ENCODE results near the gene CLEC18A. TPM values are rescaled to one million over a fixed set of nuclear protein-coding genes. Genes with fewer than 3 reads are reported as not detected.

CLEC18A gene
- total RNA-seq, 1 experiment from 2014 or later = 7.6 TPM

DNA sequence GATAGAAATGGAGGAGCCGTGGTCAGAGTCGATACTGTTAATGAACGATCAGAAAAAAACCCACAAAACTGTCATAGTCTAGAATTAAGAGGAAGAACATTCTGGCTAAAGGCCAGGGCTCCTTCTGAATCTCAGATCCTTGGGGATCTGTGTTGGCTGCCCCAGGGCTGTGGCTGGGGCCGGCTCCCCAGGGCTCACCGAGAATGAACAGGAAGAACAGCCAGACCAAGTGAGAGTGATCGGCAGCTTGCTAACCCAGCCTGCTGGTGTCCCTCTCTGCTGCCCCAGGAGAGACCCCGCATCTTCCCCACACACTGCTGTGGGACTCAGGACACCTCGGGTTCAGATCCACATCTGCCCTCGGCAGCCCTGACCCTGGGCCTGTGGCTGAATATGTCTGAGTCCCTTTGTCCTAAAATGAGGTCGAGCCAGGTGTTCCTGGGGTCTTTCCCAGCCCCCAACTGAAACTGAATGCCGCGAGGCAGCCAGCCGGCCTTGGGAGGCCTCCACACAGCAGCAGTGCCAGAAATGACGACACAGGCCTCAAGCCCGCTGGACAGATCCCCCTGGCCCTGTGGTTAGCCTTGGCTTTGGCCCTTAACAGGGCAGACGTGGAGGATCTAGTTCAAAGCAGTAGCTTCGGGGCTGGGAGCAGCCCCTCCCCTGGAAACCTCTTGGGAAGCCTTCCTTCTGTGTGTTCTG, 23.9 kb upstream of the CLEC18A start:
- no peaks in the 10 kb centered on the region for H3K36me3 ChIP-seq (ENCODE audit: insufficient read depth, low read length, poor library complexity, severe bottlenecking)
- no peak overlapping the region for H3K4me3 ChIP-seq (ENCODE audit: low read depth, low read length, poor library complexity, severe bottlenecking)
- TF ChIP-seq, protein P1, sequence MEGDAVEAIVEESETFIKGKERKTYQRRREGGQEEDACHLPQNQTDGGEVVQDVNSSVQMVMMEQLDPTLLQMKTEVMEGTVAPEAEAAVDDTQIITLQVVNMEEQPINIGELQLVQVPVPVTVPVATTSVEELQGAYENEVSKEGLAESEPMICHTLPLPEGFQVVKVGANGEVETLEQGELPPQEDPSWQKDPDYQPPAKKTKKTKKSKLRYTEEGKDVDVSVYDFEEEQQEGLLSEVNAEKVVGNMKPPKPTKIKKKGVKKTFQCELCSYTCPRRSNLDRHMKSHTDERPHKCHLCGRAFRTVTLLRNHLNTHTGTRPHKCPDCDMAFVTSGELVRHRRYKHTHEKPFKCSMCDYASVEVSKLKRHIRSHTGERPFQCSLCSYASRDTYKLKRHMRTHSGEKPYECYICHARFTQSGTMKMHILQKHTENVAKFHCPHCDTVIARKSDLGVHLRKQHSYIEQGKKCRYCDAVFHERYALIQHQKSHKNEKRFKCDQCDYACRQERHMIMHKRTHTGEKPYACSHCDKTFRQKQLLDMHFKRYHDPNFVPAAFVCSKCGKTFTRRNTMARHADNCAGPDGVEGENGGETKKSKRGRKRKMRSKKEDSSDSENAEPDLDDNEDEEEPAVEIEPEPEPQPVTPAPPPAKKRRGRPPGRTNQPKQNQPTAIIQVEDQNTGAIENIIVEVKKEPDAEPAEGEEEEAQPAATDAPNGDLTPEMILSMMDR (conservative IDR thresholded peaks at IDR 0.05; ENCODE audit: low read depth, low read length) = no peak
- TF ChIP-seq EZH2 (IDR thresholded peaks at IDR 0.05; ENCODE audit: borderline replicate concordance, low read depth, low read length, poor library complexity, severe bottlenecking) = no peak
- H3K4me1 ChIP-seq (ENCODE audit: insufficient read depth, low read length, poor library complexity, severe bottlenecking) = no peaks in the 10 kb centered on the region
- no peaks in the 10 kb centered on the region for H3K27me3 ChIP-seq (replicated peaks; ENCODE audit: insufficient read depth, low read depth, low read length, poor library complexity)
- BruUV-seq (replicated peaks) = no TSS peak
- no peaks in the 10 kb centered on the region for H3K9me3 ChIP-seq (ENCODE audit: low read depth, low read length, poor library complexity, severe bottlenecking)
- POLR2A ChIA-PET (ENCODE audit: low non-redundant PET) = no interaction called here
- intact Hi-C loops (cut with micrococcal nuclease; ENCODE audit: unreplicated experiment) = no loop called here
- CTCF ChIA-PET = no interaction called here
- no peak overlapping the region for H3K27ac ChIP-seq (ENCODE audit: low read depth, low read length, poor library complexity, severe bottlenecking)
- no peak for DNase-seq (ENCODE audit: low spot score)

DNA sequence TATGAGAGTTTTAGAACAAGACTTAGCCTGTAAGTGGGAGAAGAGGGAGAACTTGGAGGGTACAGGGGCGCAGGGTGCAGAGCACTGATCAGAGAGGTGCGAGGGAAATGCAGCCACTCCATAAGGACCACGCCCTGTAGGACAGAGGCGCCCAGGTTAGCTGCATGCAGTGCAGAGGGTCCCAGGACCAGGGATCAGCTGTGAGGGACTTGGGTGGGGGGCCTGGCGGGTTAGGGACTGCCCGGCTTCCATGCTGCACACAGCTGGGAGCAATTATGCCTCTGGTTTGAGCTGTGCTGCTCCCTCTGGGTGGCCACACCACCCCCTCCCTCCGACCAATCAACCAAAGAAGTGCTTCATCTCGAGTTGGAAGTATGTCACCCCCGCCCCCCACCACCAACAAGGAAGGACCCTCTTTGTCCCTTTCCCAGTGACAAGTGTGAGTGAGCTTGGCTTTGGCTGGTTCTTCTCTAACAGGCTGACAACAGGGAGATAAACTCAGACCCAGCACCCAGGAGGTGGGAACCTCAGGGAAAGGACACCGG, 22.2 kb upstream of the CLEC18A start:
- ChIA-PET POLR2A (ENCODE audit: low non-redundant PET) (no interaction called here), CTCF (interaction anchor here (2.2 kb wide), 1 partner anchor 132 kb away, joined by 18 read pairs; no protein-coding TSS in a partner anchor)
- H3K4me1 ChIP-seq (ENCODE audit: insufficient read depth, low read length, poor library complexity, severe bottlenecking) = no peaks in the 10 kb centered on the region
- no peak overlapping the region for H3K4me3 ChIP-seq (ENCODE audit: low read depth, low read length, poor library complexity, severe bottlenecking)
- no TSS peak for BruUV-seq (replicated peaks)
- TF ChIP-seq EZH2 (IDR thresholded peaks at IDR 0.05; ENCODE audit: borderline replicate concordance, low read depth, low read length, poor library complexity, severe bottlenecking) = no peak
- TF ChIP-seq, protein P1 (conservative IDR thresholded peaks at IDR 0.05; ENCODE audit: low read depth, low read length) = no peak
- no peak for DNase-seq (ENCODE audit: low spot score)
- intact Hi-C loops (cut with micrococcal nuclease; ENCODE audit: unreplicated experiment) = no loop called here
- H3K27ac ChIP-seq (ENCODE audit: low read depth, low read length, poor library complexity, severe bottlenecking) = no peak overlapping the region
- no peaks in the 10 kb centered on the region for H3K9me3 ChIP-seq (ENCODE audit: low read depth, low read length, poor library complexity, severe bottlenecking)
- no peaks in the 10 kb centered on the region for H3K27me3 ChIP-seq (replicated peaks; ENCODE audit: insufficient read depth, low read depth, low read length, poor library complexity)
- no peaks in the 10 kb centered on the region for H3K36me3 ChIP-seq (ENCODE audit: insufficient read depth, low read length, poor library complexity, severe bottlenecking)

DNA sequence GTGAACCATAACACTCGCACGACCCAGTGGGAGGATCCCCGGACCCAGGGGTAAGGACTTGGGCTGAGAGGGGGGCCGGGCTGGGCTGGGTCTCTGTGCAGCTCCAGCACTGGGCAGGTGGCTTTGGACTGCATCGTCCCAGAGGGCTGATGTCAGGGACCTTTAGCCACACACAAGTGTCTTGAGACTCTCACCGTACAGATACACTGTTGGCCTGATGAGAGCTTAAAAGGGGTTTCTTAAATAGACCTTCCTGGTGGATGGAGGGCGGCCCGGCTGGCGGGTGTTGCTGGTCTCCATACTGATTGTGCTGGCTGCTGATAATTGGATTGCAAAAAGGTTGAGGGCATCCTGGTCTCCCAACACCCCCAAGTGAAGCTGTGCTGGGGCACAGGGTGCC, 21.7 kb upstream of the CLEC18A start:
- ChIA-PET CTCF (interaction anchor here (1.9 to 2.2 kb wide), 2 partner anchors 130 to 133 kb away, joined by 8 to 18 read pairs; no protein-coding TSS in a partner anchor), POLR2A (ENCODE audit: low non-redundant PET) (no interaction called here)
- no peaks in the 10 kb centered on the region for H3K36me3 ChIP-seq (ENCODE audit: insufficient read depth, low read length, poor library complexity, severe bottlenecking)
- H3K27me3 ChIP-seq (replicated peaks; ENCODE audit: insufficient read depth, low read depth, low read length, poor library complexity) = no peaks in the 10 kb centered on the region
- H3K9me3 ChIP-seq (ENCODE audit: low read depth, low read length, poor library complexity, severe bottlenecking) = no peaks in the 10 kb centered on the region
- TF ChIP-seq, protein P1 (conservative IDR thresholded peaks at IDR 0.05; ENCODE audit: low read depth, low read length) = no peak
- TF ChIP-seq EZH2 (IDR thresholded peaks at IDR 0.05; ENCODE audit: borderline replicate concordance, low read depth, low read length, poor library complexity, severe bottlenecking) = no peak
- no peak overlapping the region for H3K27ac ChIP-seq (ENCODE audit: low read depth, low read length, poor library complexity, severe bottlenecking)
- BruUV-seq (replicated peaks) = no TSS peak
- intact Hi-C loops (cut with micrococcal nuclease; ENCODE audit: unreplicated experiment) = no loop called here
- DNase-seq (ENCODE audit: low spot score) = no peak
- H3K4me1 ChIP-seq (ENCODE audit: insufficient read depth, low read length, poor library complexity, severe bottlenecking) = no peaks in the 10 kb centered on the region
- H3K4me3 ChIP-seq (ENCODE audit: low read depth, low read length, poor library complexity, severe bottlenecking) = no peak overlapping the region
